NT2/D1 (cell line): ENCODE measurements around the gene DISP2.

Source experiments
- DNase-seq: peaks from one replicate; pipeline ENCODE4 v3.0.0-alpha.2; 2011; ENCODE audit warnings: low read depth, low spot score
- H3K27me3 ChIP-seq: 2 replicates; pipeline ENCODE4 v1.6.0; 2011; ENCODE audit warnings: mild to moderate bottlenecking; ENCODE audit not compliant: insufficient read length, insufficient read depth
- H3K36me3 ChIP-seq: 2 replicates; pipeline ENCODE4 v1.6.1; 2011; ENCODE audit warnings: mild to moderate bottlenecking, low read length, mixed read lengths; ENCODE audit not compliant: insufficient read depth, insufficient read length
- H3K4me1 ChIP-seq: 2 replicates; pipeline ENCODE4 v1.5.1; 2011; ENCODE audit not compliant: insufficient read depth, insufficient read length
- H3K4me3 ChIP-seq: 2 replicates; pipeline ENCODE4 v1.5.1; 2011; ENCODE audit warnings: low read depth; ENCODE audit not compliant: insufficient read length
- H3K9ac ChIP-seq: 2 replicates; pipeline ENCODE4 v1.6.0; 2011; ENCODE audit warnings: low read depth; ENCODE audit not compliant: insufficient read length
- H3K9me3 ChIP-seq: 2 replicates; pipeline ENCODE4 v1.5.1; 2011; ENCODE audit warnings: mild to moderate bottlenecking, low read length; ENCODE audit not compliant: insufficient read depth
- SUZ12 ChIP-seq: IDR thresholded peaks from 2 replicates; pipeline ENCODE4 v1.6.1; 2011; ENCODE audit not compliant: insufficient read length, insufficient read depth; ENCODE audit errors: extremely low read depth
- YY1 ChIP-seq: IDR thresholded peaks from 2 replicates; pipeline ENCODE4 v1.6.1; 2011; ENCODE audit not compliant: insufficient read length, insufficient read depth
- ZNF274 ChIP-seq: IDR thresholded peaks from 2 replicates; pipeline ENCODE4 v1.6.1; 2011; ENCODE audit warnings: mild to moderate bottlenecking, low read depth, low read length

Gene DISP2

DNA sequence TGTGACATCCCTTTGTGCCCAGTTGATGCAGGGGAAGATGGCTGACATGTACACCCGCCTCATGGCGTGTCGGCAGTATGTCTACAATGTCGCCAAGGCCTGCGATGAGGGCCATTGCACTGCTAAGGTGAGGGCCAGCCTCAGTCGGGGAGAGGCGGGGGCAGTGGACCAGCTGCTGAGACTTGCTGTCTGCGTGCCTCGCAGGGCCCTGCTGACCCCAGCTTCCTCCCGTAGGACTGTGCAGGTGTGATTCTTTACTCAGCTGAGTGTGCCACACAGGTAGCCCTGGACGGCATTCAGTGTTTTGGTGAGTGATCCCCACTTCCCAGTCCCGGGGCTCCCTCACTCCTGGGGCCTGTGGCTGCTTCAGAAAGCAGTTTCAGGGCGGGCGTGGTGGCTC is 58.0 kb downstream of the DISP2 start:
- Histone ChIP-seq H3K9ac (no peak overlapping the region), H3K36me3 (peaks cover 67% of the 10 kb centered on the region)

DNA sequence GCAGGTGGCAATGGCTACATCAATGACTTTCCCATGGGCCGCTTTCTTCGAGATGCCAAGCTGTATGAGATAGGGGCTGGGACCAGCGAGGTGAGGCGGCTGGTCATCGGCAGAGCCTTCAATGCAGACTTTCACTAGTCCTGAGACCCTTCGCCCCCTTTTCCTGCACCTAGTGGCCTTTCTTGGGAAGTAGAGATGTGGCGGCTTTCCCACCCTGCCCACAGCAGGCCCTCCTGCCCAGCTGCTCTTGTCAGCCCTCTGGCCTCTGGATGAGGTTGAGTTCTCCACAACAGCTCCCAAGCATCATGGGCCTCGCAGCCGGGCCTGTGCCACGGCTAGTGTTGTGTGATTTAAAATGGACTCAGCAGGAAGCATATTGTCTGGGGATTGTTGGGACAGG is 60.1 kb downstream of the DISP2 start:
- Histone ChIP-seq H3K9me3 (no peaks in the 10 kb centered on the region), H3K36me3 (peaks cover 46% of the 10 kb centered on the region)

More for the DNA sequence above, 58.0 kb downstream of the DISP2 start:
- no peak for DNase-seq
- Histone ChIP-seq H3K9me3 (no peaks in the 10 kb centered on the region), H3K27me3 (no peaks in the 10 kb centered on the region), H3K4me3 (no peak overlapping the region), H3K4me1 (peaks cover 2% of the 10 kb centered on the region)
- TF ChIP-seq SUZ12 (no peak), ZNF274 (no peak), YY1 (no peak)

DNA sequence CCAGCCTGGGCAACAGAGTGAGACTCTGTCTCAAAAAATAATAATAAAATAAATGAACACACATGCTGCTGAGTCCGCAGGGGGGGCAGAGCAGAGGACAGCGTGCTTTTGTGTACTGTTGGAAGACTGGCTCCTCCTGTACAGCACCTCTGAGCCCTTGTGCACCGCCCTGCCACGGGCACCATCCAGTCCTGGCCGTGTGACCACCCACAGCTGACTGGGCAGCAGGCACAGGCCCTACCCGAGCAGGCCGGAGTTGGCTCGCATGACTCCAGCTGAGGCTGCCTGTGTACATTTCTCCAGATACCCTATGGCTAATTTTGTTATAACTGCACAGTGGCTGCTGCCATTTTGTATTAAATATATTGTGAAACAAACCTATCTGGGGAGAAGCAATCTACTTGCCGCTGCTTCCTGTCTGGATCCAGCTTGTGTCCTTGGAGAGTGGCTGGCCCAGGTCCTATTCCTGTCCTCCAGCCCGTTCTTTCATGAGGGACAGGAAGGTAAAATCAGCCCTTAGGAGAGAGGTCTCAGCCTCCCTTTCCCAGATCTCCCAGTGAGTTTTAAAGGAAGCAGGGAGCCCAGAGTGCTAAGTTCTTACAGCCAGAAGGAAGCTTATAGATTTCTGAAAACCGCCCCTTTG is 62.2 kb downstream of the DISP2 start:
- no peak overlapping the region for H3K9ac ChIP-seq
- H3K4me1 ChIP-seq = peaks cover 2% of the 10 kb centered on the region
- H3K9me3 ChIP-seq = no peaks in the 10 kb centered on the region
- no peak overlapping the region for H3K4me3 ChIP-seq
- TF ChIP-seq ZNF274 (no peak), YY1 (no peak), SUZ12 (no peak)
- DNase-seq = no peak
- peaks cover 29% of the 10 kb centered on the region for H3K36me3 ChIP-seq
- H3K27me3 ChIP-seq = no peaks in the 10 kb centered on the region

More for the DNA sequence above, 60.1 kb downstream of the DISP2 start:
- DNase-seq = no peak
- TF ChIP-seq YY1 (no peak), ZNF274 (no peak), SUZ12 (no peak)
- H3K4me1 ChIP-seq = peaks cover 2% of the 10 kb centered on the region
- no peak overlapping the region for H3K4me3 ChIP-seq
- no peak overlapping the region for H3K9ac ChIP-seq
- no peaks in the 10 kb centered on the region for H3K27me3 ChIP-seq

DNA sequence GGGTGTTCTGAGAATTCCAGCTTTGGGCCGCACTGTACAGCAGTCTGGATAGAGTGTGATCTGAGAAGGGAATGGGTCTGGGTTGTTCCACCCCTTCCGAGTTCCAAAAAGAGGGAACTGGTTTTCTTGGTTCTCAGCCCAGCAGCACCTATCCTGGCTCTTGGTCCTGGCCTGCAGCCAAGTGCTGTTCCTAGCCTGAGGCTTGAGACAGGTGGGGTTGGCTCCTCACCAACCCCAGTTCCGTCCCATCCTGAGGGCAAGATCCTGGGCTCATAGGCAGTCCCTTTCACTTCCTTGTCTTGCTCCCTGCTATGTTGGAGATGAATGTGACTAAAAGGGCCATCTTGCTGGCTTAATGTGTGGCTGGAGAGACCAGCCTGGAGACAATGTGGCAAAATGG is 62.8 kb downstream of the DISP2 start:
- Histone ChIP-seq H3K36me3 (peaks cover 23% of the 10 kb centered on the region), H3K27me3 (no peaks in the 10 kb centered on the region), H3K4me1 (peaks cover 2% of the 10 kb centered on the region), H3K4me3 (no peak overlapping the region), H3K9me3 (no peaks in the 10 kb centered on the region), H3K9ac (no peak overlapping the region)
- DNase-seq = no peak
- TF ChIP-seq ZNF274 = no peak
- TF ChIP-seq YY1 = no peak
- TF ChIP-seq SUZ12 = no peak

DNA sequence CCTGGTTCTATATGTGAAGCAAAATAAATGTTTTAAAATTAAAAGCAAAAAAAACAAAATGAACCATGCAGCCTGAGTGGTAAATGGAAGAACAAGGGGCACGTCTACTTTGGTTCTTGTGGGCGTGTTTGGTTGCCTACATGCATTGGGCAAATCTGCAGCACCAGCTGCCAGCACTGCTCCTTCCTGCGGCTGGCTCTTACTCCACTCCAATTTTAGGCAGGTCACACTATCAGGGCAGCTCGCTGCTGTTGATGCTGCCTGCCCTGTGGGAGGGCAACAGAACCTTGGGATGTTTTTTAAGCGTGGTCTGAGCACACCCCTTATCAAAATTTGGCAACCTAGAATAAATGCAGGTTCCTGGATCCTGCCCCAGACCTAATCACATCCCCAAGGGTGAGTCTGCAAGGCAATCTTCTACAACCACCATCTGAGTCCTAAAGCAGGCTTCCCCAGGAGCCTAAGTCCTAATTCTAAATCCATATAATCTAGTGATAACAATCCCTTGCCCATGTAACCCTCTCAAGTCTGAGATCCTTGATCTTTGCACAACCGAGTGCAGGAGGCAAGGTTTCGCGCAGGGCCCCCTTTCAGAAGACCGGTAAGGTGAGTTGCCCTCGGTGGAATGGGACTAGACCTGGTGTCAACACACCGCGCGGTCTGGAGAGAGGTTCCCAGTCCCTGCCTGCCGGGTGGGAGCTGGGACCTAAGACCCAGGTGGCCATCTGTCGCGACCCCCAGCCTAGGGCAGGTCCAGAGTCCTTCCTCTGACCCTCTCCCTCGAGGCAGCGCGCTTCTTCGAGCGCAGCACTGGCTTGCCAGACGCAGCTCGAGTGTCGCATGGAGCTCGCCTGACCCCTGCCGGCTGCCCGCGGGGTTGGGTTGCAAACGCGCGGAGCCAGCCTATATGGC is 63.5 kb downstream of the DISP2 start:
- no peak for DNase-seq
- Histone ChIP-seq H3K27me3 (no peaks in the 10 kb centered on the region), H3K36me3 (peaks cover 18% of the 10 kb centered on the region), H3K9ac (peak overlapping the region; percentile 67), H3K9me3 (no peaks in the 10 kb centered on the region), H3K4me1 (peaks cover 2% of the 10 kb centered on the region), H3K4me3 (no peak overlapping the region)
- TF ChIP-seq ZNF274 (no peak), SUZ12 (no peak), YY1 (no peak)

DNA sequence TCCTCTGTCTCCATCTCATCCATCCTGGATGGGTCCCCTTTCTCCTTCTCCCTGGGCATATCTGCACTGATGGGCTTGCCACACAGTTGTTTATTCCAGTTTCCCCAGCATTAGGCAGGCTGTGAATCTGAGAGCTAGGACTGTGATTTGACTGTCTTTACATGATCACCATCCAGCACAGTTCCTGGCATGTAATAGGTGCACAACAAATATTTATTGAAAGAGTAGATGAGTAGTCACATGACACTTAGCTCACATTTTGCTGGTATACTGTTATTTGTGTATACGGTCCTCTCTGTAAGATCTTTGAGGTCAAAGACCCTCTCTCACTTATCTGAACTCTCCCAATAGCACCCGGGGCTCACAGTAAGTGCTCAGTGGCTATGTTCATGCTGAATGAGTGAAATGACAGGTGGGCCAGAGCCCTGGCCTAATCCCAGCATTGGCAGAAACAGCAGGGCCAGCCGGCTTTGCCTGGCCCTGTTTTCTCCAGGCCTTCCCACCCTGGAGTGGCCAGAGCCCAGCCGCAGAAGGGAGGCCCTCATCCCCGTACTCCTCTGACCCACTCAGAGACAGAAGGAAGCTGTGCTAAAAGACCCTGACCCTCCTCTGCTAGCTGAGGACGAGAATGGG is 66.6 kb downstream of the DISP2 start:
- no peaks in the 10 kb centered on the region for H3K27me3 ChIP-seq
- no peaks in the 10 kb centered on the region for H3K36me3 ChIP-seq
- no peak overlapping the region for H3K9ac ChIP-seq
- H3K9me3 ChIP-seq = no peaks in the 10 kb centered on the region
- no peak for DNase-seq
- H3K4me1 ChIP-seq = peaks cover 8% of the 10 kb centered on the region
- H3K4me3 ChIP-seq = no peak overlapping the region
- TF ChIP-seq SUZ12 = no peak

DNA sequence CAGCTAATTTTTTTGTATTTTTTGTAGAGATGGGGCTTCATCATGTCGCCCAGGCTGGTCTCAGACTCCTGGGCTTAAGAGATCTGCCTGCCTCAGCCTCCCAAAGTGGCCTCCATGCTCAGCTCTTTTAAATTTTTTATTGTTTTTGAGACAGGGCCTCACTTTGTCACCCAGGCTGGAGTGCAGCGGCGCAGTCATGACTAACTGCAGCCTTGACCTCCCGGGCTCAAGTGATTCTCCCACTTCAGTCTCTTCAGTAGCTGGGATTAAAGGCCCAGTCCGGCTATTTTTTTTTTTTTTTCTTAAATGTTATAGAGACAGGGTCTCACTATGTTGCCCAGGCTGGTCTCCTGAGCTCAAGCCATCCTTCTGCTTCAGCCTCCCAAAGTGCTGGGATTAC is 67.7 kb downstream of the DISP2 start:
- Histone ChIP-seq H3K4me3 (no peak overlapping the region), H3K27me3 (no peaks in the 10 kb centered on the region), H3K9me3 (no peaks in the 10 kb centered on the region), H3K36me3 (no peaks in the 10 kb centered on the region), H3K9ac (no peak overlapping the region), H3K4me1 (peaks cover 11% of the 10 kb centered on the region)
- TF ChIP-seq ZNF274 (no peak), SUZ12 (no peak), YY1 (no peak)
- DNase-seq = no peak
